ENCODE data around the gene AQP2.

AQP2 gene

DNA sequence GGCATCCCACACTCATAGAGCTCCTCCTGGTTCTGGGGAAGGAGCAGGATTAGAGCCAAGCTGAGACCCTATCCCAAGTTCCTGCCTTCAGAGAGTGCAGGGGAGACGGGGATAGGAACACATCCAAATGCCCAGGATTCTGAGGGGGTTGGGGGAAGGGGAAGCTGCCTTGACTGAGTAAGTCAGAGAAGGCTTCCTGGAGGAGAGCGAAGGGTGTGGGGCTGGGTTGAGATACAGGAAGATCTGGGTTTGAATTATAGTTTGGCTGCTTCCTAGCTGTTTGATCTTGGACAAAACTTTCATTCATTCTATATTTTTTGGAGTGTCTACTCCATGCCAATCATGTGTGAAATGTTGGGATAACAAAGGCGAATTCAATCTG is 8.0 kb upstream of the AQP2 start:
- DNase-seq: no peak

DNA sequence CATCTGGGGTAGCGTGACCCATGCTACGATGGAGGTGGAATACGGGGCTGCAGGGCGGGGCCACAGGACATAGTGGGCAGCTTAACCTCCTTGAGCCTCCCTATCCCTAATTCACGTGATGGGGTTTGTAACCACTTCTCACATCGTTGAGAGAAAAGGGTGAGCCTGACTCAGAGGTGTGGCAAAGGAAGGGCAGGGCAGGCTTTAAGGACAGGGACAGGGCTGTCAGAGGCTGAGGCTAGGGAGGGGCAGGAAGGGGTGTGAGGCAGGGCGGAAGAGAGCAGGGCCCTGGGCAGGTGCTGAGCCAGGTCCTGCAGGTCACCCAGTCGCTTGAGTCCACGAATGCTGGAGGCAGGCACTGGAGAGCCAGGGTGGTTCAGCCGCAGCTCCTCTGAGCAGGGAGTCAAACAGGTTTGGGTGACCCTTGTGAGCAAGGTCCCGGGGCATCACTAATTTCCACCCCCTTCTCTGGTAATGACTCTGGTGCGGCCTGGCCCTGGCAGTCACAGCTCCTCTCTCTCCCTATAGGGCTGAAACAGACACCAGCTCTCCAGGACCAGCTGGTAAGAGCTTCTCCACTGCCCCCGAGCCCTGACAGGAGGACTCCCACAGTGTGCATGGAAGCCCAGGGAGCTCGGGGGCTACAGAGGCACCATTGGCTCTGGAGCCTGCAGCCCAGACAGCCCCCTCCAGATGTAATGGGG is 7.5 kb upstream of the AQP2 start:
- DNase-seq: no peak

DNA sequence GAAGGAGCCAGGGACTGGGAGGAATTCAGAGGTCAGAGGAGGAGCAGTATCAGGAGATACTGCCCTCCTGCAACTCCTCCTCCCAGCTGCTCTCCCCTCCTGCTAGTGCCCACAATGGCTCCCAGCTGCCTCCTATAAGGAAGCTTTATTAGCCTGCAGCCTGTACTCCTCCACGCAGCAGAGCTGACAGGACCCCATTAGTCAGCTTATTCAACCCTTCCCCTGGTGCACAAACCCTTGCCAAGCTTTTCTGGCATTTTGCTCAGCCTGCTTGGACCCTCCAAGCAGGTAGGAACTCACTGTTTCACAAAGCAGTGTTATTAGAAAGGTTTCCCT is 6.9 kb upstream of the AQP2 start:
- DNase-seq: no peak

DNA sequence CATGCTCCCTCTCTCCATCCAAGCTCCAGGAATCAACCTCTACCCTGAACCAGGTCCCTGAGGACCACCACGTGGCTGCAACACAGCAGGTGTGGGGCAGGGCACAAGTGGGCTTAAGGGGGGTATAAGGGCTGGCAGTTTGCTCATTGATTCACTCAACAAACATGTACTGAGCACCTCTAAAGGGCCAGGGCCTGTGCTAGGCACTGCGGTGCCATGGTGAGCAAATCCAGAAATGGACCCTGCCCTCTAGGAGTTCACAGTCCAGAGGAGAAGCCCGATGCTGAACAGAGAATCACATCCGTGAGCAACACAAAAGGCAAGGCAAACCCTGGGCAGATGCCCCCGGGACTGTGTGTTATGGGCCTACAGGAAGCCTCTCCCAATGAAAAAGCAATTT is 6.5 kb upstream of the AQP2 start:
- DNase-seq: no peak

DNA sequence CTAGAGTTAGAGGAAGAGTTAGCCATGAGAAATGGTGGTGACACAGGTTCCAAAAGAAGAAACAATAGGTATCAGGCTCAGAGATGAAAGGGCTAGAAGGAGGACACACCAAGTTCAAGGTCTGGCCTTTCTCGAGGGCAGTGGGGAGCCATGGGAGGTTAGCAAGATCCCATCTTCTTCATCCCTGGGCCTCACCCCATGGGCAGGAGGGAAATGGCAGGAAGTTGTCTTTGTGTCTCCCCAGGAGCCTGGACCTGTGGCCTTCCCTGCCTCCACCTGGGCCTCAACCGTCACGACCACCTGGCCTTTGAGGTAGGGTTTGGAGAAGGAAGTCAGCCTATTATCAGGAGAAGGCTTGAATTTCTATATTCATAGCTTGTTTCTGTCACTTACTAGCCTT is 5.8 kb upstream of the AQP2 start:
- no peak for DNase-seq

DNA sequence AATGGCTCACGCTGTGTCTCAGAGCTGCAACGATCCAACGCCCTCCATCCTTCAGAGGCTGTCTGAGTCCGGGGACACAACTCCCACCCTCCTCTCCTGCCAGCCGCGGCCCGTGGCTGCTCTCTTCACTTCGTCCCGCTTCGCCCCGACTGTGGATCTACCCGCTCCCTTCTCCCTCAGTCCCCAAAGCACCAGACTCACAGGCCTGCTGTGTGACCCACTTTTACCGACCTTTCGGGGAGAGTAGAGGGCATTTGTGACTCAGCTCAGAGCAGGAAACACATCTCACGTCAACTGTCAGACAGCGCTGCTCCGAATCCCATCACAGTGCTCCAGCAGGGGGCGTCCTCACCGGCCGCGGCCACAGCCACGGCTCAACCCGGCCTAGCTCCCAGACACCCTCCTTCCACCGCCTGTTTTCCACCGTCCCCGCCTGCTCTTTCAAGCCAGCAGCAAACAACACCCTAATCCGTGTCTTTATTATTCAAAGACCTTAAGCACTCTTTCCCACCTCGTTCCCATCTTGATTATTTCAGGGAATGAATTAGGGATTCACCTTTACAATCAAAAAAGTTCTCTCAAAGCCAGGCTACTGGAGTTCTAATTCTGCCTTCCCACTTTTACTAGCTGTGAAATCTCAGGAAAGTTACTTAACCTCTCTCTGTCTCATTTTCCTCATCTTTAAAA is 5.0 kb upstream of the AQP2 start:
- DNase-seq: peak; percentile 91 to 95

DNA sequence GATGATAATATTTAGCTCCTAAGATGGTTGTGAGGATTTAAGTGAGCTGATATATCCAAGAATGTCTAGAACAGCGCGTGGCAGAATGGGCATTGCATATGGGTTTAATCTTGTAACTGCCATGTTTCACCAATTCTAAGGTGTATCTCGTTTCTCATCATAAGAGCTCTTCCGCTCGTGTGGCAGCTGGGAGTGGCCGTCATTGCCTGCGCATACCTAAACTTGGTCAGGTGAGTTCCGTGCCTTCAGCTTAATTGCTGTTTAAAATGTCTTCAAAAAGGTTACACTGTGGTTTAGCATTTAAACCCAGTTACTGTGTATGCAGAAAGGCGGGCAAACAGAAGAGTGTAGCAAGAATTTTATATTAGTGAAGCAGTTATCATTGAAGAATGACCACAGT is 4.5 kb upstream of the AQP2 start:
- DNase-seq: no peak

DNA sequence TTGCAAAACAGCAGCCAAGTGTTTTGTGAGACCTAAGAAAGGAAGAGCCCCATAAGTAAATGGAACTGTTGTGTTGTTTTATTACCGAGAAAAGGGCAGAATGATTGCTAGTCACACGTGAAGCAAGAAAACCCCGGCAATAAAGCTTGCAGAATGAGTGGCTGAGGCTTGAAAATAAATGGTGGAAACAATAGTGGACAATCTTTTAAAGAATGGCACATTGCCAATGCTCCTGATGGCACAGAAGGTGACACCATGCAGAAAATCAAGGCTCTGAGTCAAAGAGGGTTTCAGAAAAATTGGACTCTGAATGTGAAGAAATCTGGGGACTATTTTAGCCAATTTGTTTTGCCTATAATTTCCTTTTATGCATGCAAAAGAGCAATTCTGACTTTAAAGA is 4.0 kb upstream of the AQP2 start:
- no peak for DNase-seq

DNA sequence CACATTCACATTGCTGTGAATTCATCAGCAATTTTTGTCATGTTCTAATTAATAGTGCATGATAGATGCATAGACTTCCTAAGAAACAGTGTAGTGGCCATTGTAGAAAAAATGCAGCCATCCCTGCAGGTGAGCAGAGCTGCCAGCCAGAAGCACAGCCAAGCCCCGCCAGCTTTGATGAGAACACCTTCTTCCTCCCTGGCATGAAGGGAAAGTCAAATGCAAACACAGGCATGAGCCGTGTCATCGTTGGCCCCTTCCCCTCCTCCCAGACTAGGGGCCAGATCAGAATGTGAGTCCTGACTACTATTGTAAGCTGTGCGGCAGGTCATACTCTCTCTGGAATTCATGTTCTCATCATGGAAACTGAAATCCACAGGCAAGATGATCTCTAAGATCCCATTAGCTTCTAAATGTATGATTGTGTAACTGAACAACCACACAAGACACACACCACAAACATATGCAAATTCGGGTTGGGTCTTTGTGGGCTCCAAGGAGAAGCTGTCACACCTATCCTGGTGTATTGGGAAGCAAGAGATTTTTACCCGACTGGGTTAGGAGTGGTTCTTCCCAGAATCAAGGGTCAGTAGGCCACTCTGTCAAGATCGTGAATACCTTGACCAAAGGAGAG is 2.8 kb upstream of the AQP2 start:
- no peak for DNase-seq

DNA sequence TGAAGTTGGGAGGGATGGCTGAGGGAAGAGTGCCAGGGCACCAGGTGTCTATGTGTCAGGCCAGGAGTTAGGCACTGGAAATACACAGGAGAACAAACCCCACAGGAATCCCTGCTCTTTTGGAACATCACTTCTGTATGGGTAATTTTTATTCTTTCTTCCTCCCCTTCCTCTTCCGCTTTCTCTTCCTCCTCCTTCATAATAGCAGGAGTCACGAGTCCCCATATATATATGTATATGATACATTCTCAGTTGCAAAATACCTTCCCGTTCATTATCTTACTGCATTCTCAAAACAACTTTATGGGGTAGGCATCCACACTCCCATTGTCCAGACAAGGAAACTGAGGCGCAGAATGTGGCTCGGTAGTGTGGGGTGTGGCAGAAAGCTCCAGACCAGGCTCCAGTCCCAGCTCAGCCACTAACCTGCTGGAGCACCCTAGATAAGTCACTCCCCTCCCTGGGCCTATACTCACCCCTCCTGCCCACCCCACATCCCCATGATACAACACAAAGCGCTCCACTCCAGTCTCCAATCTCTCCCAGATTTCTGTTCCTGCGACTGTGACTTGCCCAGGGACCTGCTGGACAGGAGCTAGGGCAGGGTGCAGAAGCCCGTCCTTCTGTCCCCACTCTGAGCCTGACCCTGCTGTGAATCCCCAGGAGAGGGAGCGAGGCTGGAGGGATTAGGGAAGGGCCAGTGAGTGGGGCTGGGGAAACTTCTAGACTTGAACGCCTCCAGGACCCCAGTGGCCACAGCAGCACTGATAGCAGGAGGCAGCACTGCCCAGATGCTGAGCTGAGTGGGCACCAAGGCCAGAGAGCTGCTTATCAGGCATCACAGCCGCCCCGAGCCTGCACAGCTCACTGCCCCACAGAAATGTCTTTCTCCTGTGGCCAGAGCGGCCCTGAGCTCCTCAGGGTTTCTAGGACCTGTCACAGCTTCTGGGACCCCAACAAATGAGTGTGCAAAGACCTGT is 1.4 kb upstream of the AQP2 start:
- no peak for DNase-seq

DNA sequence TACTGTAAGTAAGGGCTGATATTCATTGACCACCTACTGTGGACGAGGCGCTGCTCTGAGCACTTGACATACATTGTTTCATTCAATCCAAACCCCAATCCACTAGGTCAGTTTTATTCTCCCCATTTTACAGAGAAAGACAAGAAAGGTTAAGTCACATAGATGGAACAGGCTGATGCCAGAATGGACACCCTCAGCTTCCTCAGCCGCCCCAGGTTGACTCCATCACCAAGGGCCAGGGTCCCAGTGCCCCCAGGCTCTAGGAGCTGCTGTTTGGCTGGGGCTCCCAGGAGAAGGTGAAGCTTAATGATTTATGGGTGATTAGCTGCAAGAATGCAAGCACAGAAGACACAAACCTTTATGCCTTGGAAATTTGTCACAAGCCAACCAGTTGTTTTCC is 671 bp upstream of the AQP2 start:
- DNase-seq: no peak

DNA sequence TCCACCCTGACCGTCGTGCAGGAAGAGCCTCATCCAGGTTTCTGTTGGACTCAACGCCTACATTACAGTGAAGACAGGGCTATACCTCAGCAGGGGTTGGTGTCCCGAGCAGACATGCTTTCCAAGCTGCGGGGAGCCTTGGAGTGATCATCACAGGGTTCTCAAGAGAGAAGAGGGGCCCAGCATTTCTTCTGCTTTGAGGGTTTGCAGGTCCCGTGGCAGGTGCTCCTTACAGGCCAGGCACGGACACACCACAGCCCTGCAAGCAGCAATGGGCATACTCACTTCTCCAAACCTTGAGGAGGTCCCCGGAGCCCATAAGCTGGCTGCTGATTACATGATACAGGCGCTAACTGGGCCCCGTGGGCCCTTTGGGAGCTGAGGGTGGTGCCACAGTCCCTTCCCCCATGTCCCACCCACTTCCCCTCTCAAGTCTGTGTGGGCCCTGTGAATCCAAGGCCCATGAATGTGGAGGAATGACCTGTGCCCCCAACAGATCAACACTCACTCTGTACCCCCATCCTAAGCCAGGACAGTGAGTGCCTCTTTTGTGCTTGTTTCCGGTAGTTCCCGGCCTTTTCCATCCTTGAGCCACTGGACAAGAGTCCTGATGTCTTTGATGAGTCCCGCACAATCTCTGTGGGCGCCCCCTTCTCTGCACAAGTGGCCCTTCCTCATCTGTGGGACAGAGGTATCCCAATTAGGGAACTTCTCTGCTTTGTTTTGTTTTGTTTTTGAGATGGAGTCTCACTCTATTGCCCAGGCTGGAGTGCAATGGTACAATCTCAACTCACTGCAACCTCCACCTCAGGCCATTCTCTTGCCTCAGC is 1.1 kb downstream of the AQP2 start:
- no peak for DNase-seq

DNA sequence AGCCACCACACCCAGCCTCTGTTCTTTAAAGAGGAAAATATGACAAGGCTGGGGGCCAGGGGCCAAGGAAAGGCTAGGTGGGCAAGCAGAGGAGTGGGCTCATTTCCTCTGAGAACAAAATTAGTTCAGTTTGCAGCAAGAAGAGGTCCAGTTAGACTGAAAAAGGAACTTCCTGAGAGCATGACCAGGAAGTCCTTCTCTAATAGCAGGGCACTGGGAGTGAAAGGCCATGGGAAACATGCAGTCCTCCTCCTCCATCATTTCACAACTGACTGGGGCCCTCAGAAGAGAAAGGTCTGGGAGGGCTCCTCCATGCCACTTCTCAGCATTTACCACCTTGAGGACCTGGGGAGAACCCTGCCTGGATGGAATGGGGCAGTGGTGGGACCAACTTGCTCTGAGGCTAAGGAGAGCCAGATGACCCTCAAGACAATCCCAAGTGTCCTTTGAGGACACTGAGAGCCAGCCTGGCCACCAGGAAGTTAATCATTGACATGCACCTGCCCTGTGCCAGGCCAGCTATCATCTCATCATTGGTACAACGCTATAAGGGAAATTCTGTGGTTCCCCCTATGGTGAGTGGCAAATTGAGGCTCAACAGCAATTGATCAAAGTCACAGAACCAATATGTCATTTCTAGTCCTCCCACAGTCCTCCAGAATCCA is 2.0 kb downstream of the AQP2 start:
- DNase-seq: no peak

DNA sequence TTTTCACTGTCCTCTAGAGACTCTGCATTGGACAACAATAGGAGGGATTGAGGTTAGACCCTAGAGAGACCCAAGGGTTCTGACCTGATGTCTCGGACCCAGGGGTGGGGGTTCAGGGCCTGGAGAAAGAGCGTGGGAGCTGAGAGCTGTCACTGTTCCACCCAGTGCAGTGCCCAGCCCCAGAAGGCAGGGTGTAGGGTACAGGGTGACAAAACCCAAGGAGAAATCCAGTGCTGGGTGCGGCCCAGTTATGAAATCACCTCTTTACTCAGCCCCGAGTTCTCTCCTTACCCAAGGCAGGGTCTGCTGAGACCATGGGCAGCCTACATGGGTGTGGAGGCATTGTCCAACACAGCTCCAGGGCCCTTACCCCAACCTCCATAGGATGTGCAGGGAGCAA is 2.6 kb downstream of the AQP2 start:
- no peak for DNase-seq

DNA sequence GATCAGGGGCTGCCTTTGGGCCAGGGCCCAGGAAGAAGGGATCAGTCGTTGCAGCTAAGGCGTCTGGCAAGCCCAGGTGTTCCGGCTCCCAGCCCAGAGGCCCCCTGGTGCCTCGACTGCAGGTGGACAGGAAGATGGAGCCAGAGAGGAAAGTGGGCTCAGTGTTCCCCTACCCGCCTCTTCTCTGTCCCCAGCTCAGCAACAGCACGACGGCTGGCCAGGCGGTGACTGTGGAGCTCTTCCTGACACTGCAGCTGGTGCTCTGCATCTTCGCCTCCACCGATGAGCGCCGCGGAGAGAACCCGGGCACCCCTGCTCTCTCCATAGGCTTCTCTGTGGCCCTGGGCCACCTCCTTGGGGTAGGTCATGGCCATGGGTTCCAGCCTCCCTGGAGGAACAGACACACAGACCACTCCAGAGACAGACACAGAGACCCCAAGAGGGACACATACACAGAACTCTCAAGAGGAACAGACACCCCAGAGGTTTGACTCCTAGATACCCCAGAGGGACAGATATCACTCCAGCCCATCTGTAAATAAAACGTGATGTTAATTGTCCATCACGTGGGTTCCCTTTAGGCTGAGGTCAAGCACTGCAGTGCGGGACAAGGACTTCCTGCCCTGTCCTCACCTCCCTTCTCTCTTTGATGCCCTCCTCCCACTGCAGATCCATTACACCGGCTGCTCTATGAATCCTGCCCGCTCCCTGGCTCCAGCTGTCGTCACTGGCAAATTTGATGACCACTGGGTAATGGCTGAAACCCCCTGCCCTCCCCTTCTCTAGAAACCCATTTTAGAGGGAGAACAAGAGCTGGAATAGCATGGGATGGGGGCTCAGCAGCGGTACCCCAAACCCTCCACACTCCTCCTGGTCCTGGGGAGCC is 3.7 kb downstream of the AQP2 start:
- no peak for DNase-seq

DNA sequence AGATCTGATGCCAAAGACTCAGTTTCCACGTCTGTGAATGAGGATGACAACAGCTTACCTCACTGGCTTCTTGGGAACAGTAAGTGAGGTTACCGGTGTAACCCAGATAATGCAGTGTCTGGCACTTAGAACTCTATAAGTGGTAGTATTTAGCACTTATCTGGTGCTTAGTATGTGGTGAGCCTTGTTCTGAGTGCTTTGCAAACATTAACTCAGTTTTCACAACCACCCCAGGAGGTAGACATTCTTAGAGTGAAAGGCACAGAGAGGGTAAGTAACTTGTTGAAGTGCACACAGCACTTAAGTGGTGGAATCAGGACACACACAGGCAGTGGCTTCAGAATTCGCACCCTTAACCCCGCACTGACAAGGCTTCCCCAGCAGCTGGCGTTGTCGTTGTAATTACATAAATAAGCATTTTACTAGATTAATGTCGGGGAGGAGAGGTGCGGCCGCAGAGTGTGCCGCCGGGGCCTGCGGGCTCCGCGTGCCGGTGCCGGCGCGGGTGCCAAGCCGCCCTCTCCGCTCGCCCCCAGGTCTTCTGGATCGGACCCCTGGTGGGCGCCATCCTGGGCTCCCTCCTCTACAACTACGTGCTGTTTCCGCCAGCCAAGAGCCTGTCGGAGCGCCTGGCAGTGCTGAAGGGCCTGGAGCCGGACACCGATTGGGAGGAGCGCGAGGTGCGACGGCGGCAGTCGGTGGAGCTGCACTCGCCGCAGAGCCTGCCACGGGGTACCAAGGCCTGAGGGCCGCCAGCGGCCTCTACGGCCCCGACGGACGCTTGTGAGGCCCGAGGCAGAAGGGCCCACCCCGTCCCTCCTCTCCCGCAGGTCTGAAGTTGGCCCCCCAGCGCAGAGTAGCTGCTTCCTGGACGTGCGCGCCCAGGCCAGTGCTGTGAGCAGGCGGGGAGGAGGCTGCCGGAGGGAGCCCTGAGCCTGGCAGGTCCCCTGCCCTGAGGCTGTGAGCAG is 4.6 kb downstream of the AQP2 start:
- no peak for DNase-seq

DNA sequence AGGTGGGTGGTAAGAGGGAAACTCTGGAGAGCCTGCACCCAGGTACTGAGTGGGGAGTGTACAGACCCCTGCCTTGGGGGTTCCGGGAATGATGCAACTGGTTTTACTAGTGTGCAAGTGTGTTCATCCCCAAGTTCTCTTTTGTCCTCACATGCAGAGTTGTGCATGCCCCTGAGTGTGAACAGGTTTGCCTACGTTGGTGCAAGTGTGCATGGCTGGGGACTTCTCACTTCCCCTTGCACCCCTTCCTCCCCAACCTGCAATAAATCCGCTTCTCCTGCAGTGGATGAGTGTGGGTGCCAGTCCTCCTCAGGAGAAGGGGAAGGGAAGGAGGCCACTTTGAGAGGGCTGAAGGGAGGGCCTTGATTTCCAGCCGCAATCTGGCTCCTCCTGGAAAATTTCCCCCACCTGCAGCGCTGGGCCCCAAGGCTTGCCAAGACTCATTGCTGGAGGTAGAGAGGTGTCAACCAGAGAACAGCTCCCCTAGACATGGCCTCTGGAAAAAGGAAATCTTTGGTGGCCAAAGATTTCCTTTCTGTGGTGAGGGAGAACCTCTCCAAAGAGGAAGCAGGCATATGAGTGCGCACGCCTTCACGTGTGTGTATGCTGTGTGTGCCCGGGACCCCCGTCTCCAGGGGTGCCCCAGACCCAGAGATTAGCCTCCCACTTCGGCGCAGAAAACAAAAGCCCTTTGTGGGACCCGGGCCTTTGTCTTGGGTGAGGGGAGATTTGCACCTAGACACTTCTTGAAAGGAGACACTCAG is 5.5 kb downstream of the AQP2 start:
- no peak for DNase-seq

DNA sequence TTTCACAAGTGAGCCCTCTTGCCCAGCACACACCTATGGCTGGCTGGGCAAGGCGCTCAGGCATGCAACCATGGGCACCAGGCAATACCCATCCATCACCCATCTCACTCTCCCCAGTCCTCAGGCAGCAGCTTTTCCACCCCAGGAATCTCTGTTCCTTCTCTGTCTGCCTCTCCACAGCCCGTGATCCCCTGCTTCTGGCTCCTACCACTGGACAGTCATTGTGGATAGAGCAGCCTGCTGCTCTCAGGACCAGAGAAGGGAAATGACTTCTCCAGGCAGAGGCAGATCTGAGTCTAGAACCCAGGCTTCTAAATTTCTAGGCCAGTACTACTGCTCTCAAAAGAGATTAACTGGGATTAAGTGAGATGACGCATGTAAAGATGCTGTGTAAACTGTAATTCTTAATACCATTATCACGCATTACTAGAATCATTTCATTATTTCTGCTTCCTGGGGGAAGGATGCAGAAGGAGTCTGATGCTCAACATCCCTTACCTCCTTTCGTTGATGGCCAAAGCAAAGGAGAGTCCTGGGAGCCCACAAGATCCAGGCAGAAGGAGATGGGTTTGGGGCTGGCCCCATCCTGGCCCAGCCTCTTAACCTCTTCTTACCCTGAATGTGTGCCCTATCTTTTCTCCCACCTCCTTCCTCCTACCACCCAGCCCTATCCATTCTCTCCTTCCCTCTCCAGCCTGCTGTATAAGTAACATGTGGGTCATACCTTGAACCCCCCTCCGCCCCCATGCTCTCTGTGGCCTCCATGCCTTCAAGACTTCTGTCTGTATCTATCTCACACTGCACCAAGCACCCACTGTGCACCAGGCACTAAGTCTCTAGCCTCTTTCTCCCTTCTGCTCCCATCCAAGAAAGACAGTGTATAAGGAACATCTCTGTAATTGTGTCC is 6.4 kb downstream of the AQP2 start:
- no peak for DNase-seq
